ENCODE data around the gene SLU7.

Gene SLU7

DNA sequence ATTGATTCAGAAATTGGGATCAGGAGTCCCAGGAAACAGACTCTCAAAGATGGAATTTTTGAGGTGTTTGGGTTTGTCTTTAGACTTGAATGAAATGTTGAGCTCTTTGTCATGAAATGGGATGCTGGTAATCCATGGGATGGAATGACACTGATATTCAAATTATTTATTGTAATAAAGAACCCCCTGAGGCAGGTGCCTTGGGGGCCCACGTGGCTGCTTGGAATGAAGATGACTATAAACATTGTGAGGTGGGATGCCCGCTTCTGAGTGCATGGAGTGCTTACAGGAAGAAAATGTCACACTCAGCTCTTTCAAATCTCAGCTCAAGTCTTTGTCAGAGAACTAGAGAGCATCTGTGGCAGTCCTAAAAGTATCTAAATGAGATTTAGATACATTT lies 38.8 kb downstream of the SLU7 start:
- TF ChIP-seq, protein P1, sequence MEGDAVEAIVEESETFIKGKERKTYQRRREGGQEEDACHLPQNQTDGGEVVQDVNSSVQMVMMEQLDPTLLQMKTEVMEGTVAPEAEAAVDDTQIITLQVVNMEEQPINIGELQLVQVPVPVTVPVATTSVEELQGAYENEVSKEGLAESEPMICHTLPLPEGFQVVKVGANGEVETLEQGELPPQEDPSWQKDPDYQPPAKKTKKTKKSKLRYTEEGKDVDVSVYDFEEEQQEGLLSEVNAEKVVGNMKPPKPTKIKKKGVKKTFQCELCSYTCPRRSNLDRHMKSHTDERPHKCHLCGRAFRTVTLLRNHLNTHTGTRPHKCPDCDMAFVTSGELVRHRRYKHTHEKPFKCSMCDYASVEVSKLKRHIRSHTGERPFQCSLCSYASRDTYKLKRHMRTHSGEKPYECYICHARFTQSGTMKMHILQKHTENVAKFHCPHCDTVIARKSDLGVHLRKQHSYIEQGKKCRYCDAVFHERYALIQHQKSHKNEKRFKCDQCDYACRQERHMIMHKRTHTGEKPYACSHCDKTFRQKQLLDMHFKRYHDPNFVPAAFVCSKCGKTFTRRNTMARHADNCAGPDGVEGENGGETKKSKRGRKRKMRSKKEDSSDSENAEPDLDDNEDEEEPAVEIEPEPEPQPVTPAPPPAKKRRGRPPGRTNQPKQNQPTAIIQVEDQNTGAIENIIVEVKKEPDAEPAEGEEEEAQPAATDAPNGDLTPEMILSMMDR (conservative IDR thresholded peaks at IDR 0.05; ENCODE audit: control insufficient read depth, insufficient read depth, low read depth, low read length): no peak
- no peak overlapping the region for H3K4me3 ChIP-seq (ENCODE audit: control insufficient read depth, low read depth, low read length)
- DNase-seq (ENCODE audit: low read depth): no peak

DNA sequence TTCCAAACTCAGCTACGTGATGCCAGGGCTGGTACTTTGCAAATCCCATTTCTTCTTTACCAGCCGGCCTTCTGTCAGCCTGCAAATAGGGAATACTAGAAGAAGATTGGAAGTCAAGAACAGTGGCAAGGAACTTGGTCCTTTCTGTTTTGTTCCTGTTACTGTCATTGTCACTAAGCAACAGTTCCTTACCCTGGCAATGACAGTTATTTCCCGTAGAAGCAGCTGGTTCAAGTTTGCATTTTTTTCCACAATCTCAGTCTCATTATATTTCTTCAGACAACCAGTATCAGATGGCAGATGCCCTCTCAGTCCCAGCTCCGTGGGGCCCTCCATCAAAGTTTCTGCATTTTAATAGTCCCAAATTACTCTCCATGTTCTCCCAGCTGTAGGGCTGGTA lies 39.4 kb downstream of the SLU7 start:
- H3K4me3 ChIP-seq (ENCODE audit: control insufficient read depth, low read depth, low read length): no peak overlapping the region
- no peak for DNase-seq (ENCODE audit: low read depth)

DNA sequence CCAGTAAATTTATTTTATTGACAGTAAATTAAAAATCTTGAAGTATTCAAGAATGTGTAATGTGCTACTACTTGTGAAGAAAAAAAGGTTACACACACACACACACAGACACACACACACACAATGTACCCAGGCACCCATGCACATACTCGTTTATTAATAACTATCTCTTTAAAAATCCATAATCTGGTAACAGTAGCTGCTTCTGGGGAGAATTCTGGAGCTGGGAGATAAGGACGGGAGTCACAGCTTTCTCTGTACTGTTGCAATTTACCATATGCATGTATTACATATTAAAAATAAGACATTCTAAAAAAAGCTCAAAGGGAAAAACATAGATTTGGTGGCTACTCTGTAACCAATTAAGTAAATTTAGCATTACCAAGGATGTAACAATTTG lies 40.6 kb downstream of the SLU7 start:
- no peak for DNase-seq (ENCODE audit: low read depth)

More for the DNA sequence above, 39.4 kb downstream of the SLU7 start:
- TF ChIP-seq, protein P1 (conservative IDR thresholded peaks at IDR 0.05; ENCODE audit: control insufficient read depth, insufficient read depth, low read depth, low read length): no peak

DNA sequence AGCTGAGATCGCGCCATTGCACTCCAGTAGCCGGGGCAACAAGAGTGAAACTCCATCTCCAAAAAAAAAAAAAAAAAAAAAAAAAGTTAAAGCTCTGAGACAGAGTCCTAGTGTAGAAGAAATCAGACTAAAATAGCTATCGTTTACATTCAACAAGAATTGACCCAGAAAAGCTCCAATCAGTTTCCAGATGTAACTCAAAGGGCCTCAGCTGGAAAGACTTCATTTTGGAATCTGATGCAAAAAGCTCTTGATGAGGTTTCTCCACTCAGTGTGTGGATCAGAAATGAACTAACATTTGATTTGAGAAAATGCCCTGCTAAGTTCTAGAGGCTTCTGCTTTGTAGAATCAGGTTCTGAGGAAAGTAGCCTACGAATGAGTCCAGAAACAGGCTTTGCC lies 41.2 kb downstream of the SLU7 start:
- TF ChIP-seq, protein P1 (conservative IDR thresholded peaks at IDR 0.05; ENCODE audit: control insufficient read depth, insufficient read depth, low read depth, low read length): no peak
- DNase-seq (ENCODE audit: low read depth): no peak
- H3K4me3 ChIP-seq (ENCODE audit: control insufficient read depth, low read depth, low read length): no peak overlapping the region

More for the DNA sequence above, 40.6 kb downstream of the SLU7 start:
- no peak overlapping the region for H3K4me3 ChIP-seq (ENCODE audit: control insufficient read depth, low read depth, low read length)
- TF ChIP-seq, protein P1 (conservative IDR thresholded peaks at IDR 0.05; ENCODE audit: control insufficient read depth, insufficient read depth, low read depth, low read length): no peak

DNA sequence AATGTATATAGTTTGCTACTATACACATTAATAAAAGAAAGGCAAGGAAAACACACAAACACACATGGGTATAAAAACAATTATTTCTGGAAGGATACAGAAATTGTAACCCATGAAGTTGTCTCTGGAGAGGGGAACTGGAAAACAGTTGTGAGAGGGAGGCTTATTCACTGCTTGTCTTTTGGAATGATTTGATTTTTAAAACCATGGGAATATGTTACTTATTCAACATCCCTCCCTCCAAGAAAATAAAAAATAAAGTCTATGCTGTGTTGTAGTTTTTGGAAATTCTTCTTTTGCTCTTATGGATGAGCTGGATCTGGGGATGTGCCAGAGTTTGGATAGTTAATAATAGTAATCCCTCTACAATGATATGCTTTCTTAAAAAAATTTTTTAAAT lies 42.5 kb downstream of the SLU7 start:
- H3K4me3 ChIP-seq (ENCODE audit: control insufficient read depth, low read depth, low read length): no peak overlapping the region
- no peak for DNase-seq (ENCODE audit: low read depth)
- TF ChIP-seq, protein P1 (conservative IDR thresholded peaks at IDR 0.05; ENCODE audit: control insufficient read depth, insufficient read depth, low read depth, low read length): no peak

DNA sequence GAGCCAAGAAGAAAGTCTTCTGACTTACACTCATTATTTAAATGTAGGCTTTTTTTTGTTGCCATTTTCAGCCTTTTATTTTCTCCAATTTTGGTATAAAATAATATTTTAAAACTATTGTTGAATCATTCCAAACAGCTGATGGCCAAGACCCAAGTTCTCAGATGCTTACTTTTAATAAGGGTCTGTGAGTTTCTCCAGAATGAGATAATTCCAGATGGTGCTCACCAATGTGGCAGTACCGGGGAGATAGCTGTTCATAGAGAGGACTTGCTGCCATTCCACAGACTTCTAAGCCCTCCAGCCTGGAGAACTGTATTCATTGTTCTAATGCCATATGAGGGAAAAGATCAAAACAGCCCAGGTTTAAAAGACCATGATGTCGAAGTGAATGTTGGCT lies 43.2 kb downstream of the SLU7 start:
- H3K4me3 ChIP-seq (ENCODE audit: control insufficient read depth, low read depth, low read length): no peak overlapping the region
- DNase-seq (ENCODE audit: low read depth): no peak
- TF ChIP-seq, protein P1 (conservative IDR thresholded peaks at IDR 0.05; ENCODE audit: control insufficient read depth, insufficient read depth, low read depth, low read length): no peak

DNA sequence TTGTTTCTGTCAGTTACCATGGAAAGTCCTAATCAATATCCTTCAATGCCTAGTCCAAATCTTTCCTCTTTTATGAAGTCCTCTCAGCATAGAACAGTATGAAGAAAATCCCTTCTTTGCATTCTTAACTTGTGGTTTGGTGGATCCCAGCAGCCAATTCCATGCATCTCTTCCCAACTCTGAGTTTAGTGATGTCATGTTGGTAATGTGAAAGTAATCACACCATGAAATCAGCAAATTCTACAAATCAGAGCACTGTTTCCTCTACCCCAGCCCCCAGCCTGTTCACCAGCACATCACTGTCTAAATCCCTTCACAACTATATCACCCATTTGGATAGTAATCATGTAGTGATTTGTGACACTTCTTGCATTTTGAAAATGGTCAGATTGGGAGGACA lies 43.7 kb downstream of the SLU7 start:
- no peak for DNase-seq (ENCODE audit: low read depth)
- no peak overlapping the region for H3K4me3 ChIP-seq (ENCODE audit: control insufficient read depth, low read depth, low read length)
- TF ChIP-seq, protein P1 (conservative IDR thresholded peaks at IDR 0.05; ENCODE audit: control insufficient read depth, insufficient read depth, low read depth, low read length): no peak
